Thyroid gland (tissue), 4 donors: Measurements from ENCODE around the gene MROH8.

Experiments used
- CTCF ChIP-seq, 6 experiments: fragments of 200-600 bp in 3 of 6; fragments of 450-650 bp in 3 of 6; sonication (generic) in 3 of 6; IDR thresholded peaks; one replicate each; pipeline ENCODE4 v1.5.1; 2016 to 2019; ENCODE audit warnings: antibody characterized with exemption in 6 of 6, mild to moderate bottlenecking in 2 of 6, inconsistent platforms in 1 of 6, moderate library complexity in 1 of 6
- POLR2A ChIP-seq, 2 donors: fragments of 450-650 bp; IDR thresholded peaks; one replicate each; pipeline ENCODE4 v1.6.1; 2017; ENCODE audit warnings: antibody characterized with exemption in 2 of 2, mild to moderate bottlenecking in 2 of 2, moderate library complexity in 1 of 2

- TF ChIP-seq POLR2A (IDR thresholded peaks at IDR 0.05) = no peak
- TF ChIP-seq CTCF (IDR thresholded peaks at IDR 0.05) = no peak
These were observed 9.4 kb upstream of the MROH8 start for GRCh38 chr20:37188787-37189186.
